Esophagus muscularis mucosa (tissue), 4 donors: Measurements from ENCODE around the gene PTTG1IP. TPM values are rescaled to one million over a fixed set of nuclear protein-coding genes. Genes with fewer than 3 reads are reported as not detected.

Experiments
- DNase-seq: peaks from one replicate; pipeline ENCODE4 v3.0.0-alpha.2; 2017; ENCODE audit errors: extremely low spot score
- H3K27ac ChIP-seq, 4 donors: fragments of 200-600 bp; sonication (generic); replicated peaks in 1 of 4; 1 replicate in 3 of 4; 2 replicates in 1 of 4; pipeline ENCODE4 v1.5.1; 2016 to 2019; ENCODE audit warnings: mild to moderate bottlenecking in 1 of 4
- H3K27me3 ChIP-seq, 4 donors: fragments of 200-600 bp; sonication (generic); one replicate each; pipeline versions ENCODE4 v1.5.1 to v1.6.0; 2016 to 2019
- H3K36me3 ChIP-seq, 4 donors: fragments of 200-600 bp; sonication (generic); one replicate each; pipeline ENCODE4 v1.5.1; 2016 to 2019
- H3K4me1 ChIP-seq, 4 donors: fragments of 200-600 bp; sonication (generic); one replicate each; pipeline ENCODE4 v1.5.1; 2016 to 2019
- H3K4me3 ChIP-seq, 4 donors: fragments of 200-600 bp; sonication (generic); 1 replicate in 2 of 4; 2 replicates in 2 of 4; pipeline ENCODE4 v1.5.1; 2016 to 2019; ENCODE audit warnings: mild to moderate bottlenecking in 4 of 4, moderate library complexity in 1 of 4
- H3K9me3 ChIP-seq, 4 donors: fragments of 200-600 bp; sonication (generic); 1 replicate in 3 of 4; 2 replicates in 1 of 4; pipeline ENCODE4 v1.5.1; 2016 to 2019
- CTCF ChIP-seq, 3 experiments: fragments of 200-600 bp in 2 of 3; fragments of 450-650 bp in 1 of 3; sonication (generic) in 2 of 3; IDR thresholded peaks; one replicate each; pipeline ENCODE4 v1.5.1; 2017 to 2019; ENCODE audit warnings: antibody characterized with exemption in 3 of 3, mild to moderate bottlenecking in 2 of 3, moderate library complexity in 1 of 3
- EP300 ChIP-seq: sonication (generic); formaldehyde crosslinking; IDR thresholded peaks from one replicate; pipeline ENCODE4 v1.6.1; 2017; ENCODE audit warnings: antibody characterized with exemption
- POLR2A ChIP-seq: fragments of 450-650 bp; IDR thresholded peaks from one replicate; pipeline ENCODE4 v1.6.1; 2017; ENCODE audit warnings: antibody characterized with exemption, moderate library complexity, mild to moderate bottlenecking, low read depth
- POLR2AphosphoS5 ChIP-seq, 2 donors: sonication (generic); formaldehyde crosslinking; IDR thresholded peaks; one replicate each; pipeline ENCODE4 v1.6.1; 2017; ENCODE audit warnings: antibody characterized with exemption in 2 of 2
- WGBS: methylation state at CpG from one replicate; pipeline ENCODE4 v1.1.5; 2018; 5-methylcytosine and 5-hydroxymethylcytosine counted together
- intact Hi-C: fragments of 100-400 bp; cut with DNase I; formaldehyde crosslinking; loops from one replicate; pipeline ENCODE4 v1.15.1; 2023
- total RNA-seq, 4 donors: library from RNA; depleted of rRNA; stranded (reverse); fragments of >200 nt; gene quantifications; one replicate each; pipeline versions ENCODE4 v1.1.0 to v1.2.1, GENCODE V29; 2016

Gene PTTG1IP
- total RNA-seq, 4 donors from 2014 or later: 222 to 382 (median 302) TPM

- no peak overlapping the region for H3K4me3 ChIP-seq
- H3K9me3 ChIP-seq: no peaks in the 10 kb centered on the region
- no peak for DNase-seq
- H3K27me3 ChIP-seq: no peaks in the 10 kb centered on the region
- H3K4me1 ChIP-seq: peaks cover 11 to 15% (median 14%) of the 10 kb centered on the region in 4 donors
- no peak overlapping the region for H3K27ac ChIP-seq
- TF ChIP-seq POLR2A: no peak
- H3K36me3 ChIP-seq: peaks cover 14 to 70% (median 66%) of the 10 kb centered on the region in 4 donors
- intact Hi-C loops: no loop called here
- WGBS: 74% methylated on average over 4 of the region's 4 CpGs
These were observed 67.6 kb downstream of the PTTG1IP start for GRCh38 chr21:44805859-44806258.

- H3K36me3 ChIP-seq: peaks cover 14 to 65% (median 60%) of the 10 kb centered on the region in 4 donors
- 86% methylated on average over 4 of the region's 4 CpGs for WGBS
These were observed 68.3 kb downstream of the PTTG1IP start for GRCh38 chr21:44805226-44805625.

GRCh38 chr21:44804762-44805161 is 68.7 kb downstream of the PTTG1IP start:
- H3K4me3 ChIP-seq: no peak overlapping the region
- no peak for DNase-seq
- TF ChIP-seq POLR2AphosphoS5 (IDR thresholded peaks at IDR 0.05) (no peak), POLR2A (no peak), EP300 (no peak), CTCF (IDR thresholded peaks at IDR 0.05) (no peak)
- peaks cover 22 to 26% (median 25%) of the 10 kb centered on the region in 4 donors for H3K4me1 ChIP-seq
- H3K27me3 ChIP-seq: no peaks in the 10 kb centered on the region
- H3K36me3 ChIP-seq: peaks cover 14 to 60% (median 55%) of the 10 kb centered on the region in 4 donors
- H3K9me3 ChIP-seq: no peaks in the 10 kb centered on the region
- WGBS: 83% methylated on average over 6 of the region's 6 CpGs
- intact Hi-C loops: loop anchor here (5.0 kb wide), 1 partner anchor 128 kb away; no protein-coding TSS in a partner anchor
- H3K27ac ChIP-seq: no peak overlapping the region

More at GRCh38 chr21:44805226-44805625, 68.3 kb downstream of the PTTG1IP start:
- Histone ChIP-seq H3K4me3 (no peak overlapping the region), H3K9me3 (no peaks in the 10 kb centered on the region), H3K4me1 (peaks cover 17 to 21% (median 20%) of the 10 kb centered on the region in 4 donors), H3K27me3 (no peaks in the 10 kb centered on the region), H3K27ac (no peak overlapping the region)
- TF ChIP-seq EP300 (no peak), CTCF (IDR thresholded peaks at IDR 0.05) (no peak), POLR2A (no peak), POLR2AphosphoS5 (IDR thresholded peaks at IDR 0.05) (no peak)
- intact Hi-C loops: no loop called here
- no peak for DNase-seq

- DNase-seq: no peak
- H3K27ac ChIP-seq: no peak overlapping the region
- no peak for TF ChIP-seq POLR2AphosphoS5 (IDR thresholded peaks at IDR 0.05)
- no peak for TF ChIP-seq POLR2A
- no peak for TF ChIP-seq CTCF (IDR thresholded peaks at IDR 0.05)
- no peak for TF ChIP-seq EP300
- peaks cover 28 to 35% (median 34%) of the 10 kb centered on the region in 4 donors for H3K4me1 ChIP-seq
- H3K27me3 ChIP-seq: no peaks in the 10 kb centered on the region
- intact Hi-C loops: loop anchor here (5.0 kb wide), 1 partner anchor 129 kb away; no protein-coding TSS in a partner anchor
- H3K4me3 ChIP-seq: no peak overlapping the region
- no peaks in the 10 kb centered on the region for H3K9me3 ChIP-seq
- peaks cover 11 to 49% (median 46%) of the 10 kb centered on the region in 4 donors for H3K36me3 ChIP-seq
- WGBS: 49% methylated on average over 3 of the region's 3 CpGs
These were observed 69.8 kb downstream of the PTTG1IP start for GRCh38 chr21:44803651-44804050.

GRCh38 chr21:44802396-44803153 is 70.9 kb downstream of the PTTG1IP start:
- Histone ChIP-seq H3K27me3 (no peaks in the 10 kb centered on the region), H3K4me3 (peak overlapping the region; percentile 82 to 99 (median 94)), H3K9me3 (no peaks in the 10 kb centered on the region), H3K27ac (peak overlapping the region; percentile 76 to 87 (median 81)), H3K4me1 (peaks cover 28 to 43% (median 36%) of the 10 kb centered on the region in 4 donors), H3K36me3 (peaks cover 7 to 47% (median 40%) of the 10 kb centered on the region in 4 donors)
- no peak for DNase-seq
- TF ChIP-seq CTCF (IDR thresholded peaks at IDR 0.05) (no peak), EP300 (no peak), POLR2AphosphoS5 (IDR thresholded peaks at IDR 0.05) (no peak), POLR2A (no peak)
- 56% methylated on average over 14 of the region's 32 CpGs for WGBS
- intact Hi-C loops: loop anchor here (5.0 kb wide), 1 partner anchor 130 kb away; no protein-coding TSS in a partner anchor
